Immature natural killer cell (primary cell): ENCODE measurements around the gene KLF9. TPM values are rescaled to one million over a fixed set of nuclear protein-coding genes. Genes with fewer than 3 reads are reported as not detected.

Experiments
- DNase-seq, 3 donors: peaks; one replicate each; pipeline ENCODE4 v3.0.0; 2022; ENCODE audit warnings: mixed read lengths in 1 of 3
- H3K27ac Mint-ChIP-seq, 6 donors: one replicate each; pipeline ENCODE4 v1.8.0; 2020; ENCODE audit warnings: mixed read lengths in 6 of 6, mild to moderate bottlenecking in 5 of 6, inconsistent platforms in 4 of 6, moderate library complexity in 3 of 6
- H3K27me3 Mint-ChIP-seq, 3 donors: one replicate each; pipeline ENCODE4 v1.8.0; 2020 to 2021; ENCODE audit warnings: low read depth in 3 of 3, mild to moderate bottlenecking in 3 of 3, mixed read lengths in 3 of 3, moderate library complexity in 3 of 3, inconsistent platforms in 1 of 3
- H3K36me3 Mint-ChIP-seq, 3 donors: one replicate each; pipeline ENCODE4 v1.8.0; 2020; ENCODE audit warnings: mixed read lengths in 3 of 3, inconsistent platforms in 2 of 3, mild to moderate bottlenecking in 2 of 3
- H3K4me1 Mint-ChIP-seq, 2 donors: one replicate each; pipeline ENCODE4 v1.8.0; 2020; ENCODE audit warnings: inconsistent platforms in 2 of 2, mild to moderate bottlenecking in 2 of 2, mixed read lengths in 2 of 2, moderate library complexity in 1 of 2
- H3K4me3 Mint-ChIP-seq, 5 donors: one replicate each; pipeline ENCODE4 v1.8.0; 2020; ENCODE audit warnings: mild to moderate bottlenecking in 5 of 5, mixed read lengths in 5 of 5, inconsistent platforms in 3 of 5, moderate library complexity in 3 of 5
- H3K9me3 Mint-ChIP-seq, 6 donors: one replicate each; pipeline ENCODE4 v1.8.0; 2020; ENCODE audit warnings: mild to moderate bottlenecking in 6 of 6, mixed read lengths in 6 of 6, inconsistent platforms in 4 of 6, moderate library complexity in 3 of 6
- polyA plus RNA-seq, 3 donors: library from polyadenylated mRNA; unstranded; fragments of 300-500 nt; fragmentation: Illumina TruSeq; gene quantifications; one replicate each; pipeline ENCODE4 v1.2.3, GENCODE V29; 2021

Gene KLF9
- polyA plus RNA-seq, 3 donors from 2014 or later = 1.1 to 3.0 (median 1.3) TPM

DNA sequence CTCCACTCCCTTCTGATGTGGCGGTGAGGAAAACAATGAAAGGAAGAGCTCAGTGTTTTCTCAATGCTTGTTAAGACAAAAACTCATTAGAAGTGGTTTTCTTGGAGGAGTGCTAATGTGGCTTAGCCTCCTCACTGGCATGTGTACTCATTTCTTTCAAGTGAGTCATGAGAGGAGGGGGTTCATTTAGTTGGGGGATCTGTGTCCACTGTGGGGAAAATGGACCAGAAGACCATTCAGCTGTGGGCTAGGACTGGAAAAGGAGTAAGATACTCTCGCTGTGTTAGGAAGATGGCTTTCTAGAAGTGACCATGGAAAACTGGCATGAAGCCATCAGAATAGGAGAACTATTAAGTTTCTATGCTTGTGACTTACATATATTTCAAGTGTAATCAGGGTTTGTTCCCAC is 23.5 kb downstream of the KLF9 start:
- peak overlapping the region in 1 of 5 donors; percentile 33 for H3K4me3 Mint-ChIP-seq
- H3K4me1 Mint-ChIP-seq = peaks cover 78 to 84% of the 10 kb centered on the region in 2 donors
- H3K9me3 Mint-ChIP-seq = no peaks in the 10 kb centered on the region
- H3K36me3 Mint-ChIP-seq = peaks cover 0 to 18% (median 8%) of the 10 kb centered on the region in 3 donors
- no peak for DNase-seq
- peak overlapping the region; percentile 16 to 85 (median 52) for H3K27ac Mint-ChIP-seq
- H3K27me3 Mint-ChIP-seq = peaks cover 1 to 2% (median 2%) of the 10 kb centered on the region in 3 donors

DNA sequence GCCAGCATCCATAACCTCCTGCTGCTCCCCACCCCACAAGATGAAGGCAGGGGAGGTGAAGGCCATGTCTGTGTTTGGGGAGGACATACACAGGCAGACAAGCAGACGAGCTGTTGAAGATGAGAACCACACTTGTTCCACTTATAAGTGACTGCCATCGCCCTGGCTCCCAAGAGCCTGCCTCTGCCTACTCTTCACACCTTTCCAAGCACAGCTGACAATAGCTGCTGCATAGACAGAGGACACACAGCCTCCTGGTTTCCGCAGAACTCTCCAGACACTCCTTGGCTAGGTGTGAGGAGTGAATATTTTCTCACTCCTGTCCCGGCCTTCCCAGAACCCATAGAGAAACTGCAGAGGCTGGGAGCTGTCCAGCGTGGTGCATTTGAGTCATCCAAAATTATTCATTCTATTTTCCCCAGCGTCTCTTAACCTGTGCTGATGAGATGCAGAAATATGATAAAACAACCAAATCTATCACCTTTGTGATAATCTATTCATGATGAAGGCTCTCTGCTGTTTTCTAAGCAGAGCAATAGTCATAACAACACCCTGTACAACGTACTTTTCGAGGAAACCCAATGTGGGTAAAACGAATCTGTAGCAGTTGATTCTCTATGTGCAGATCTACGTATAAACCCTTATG is 24.7 kb downstream of the KLF9 start:
- H3K4me1 Mint-ChIP-seq = peaks cover 74 to 79% of the 10 kb centered on the region in 2 donors

DNA sequence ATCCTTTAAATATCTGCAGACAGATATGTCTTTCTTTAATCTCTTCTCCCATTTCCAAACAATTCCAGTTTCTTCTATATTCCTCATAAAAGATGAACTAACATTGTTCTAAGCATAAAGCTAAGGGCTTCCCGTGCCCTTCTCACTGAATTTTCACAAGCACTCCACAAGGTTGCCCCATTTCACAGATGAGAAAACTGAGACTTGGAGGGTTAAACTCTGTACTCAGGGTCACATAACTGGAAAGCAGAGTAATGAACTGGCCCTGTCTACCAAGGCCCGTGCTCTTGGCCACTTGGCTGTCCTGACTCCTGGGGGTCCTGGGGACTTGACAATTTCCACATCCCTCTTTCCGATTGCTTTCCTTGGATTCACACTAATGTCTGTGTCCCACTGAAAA is 25.3 kb downstream of the KLF9 start:
- Mint-ChIP-seq H3K4me1 (peaks cover 71 to 79% of the 10 kb centered on the region in 2 donors), H3K4me3 (no peak overlapping the region)

More for the DNA sequence above, 24.7 kb downstream of the KLF9 start:
- no peak for DNase-seq
- no peaks in the 10 kb centered on the region for H3K9me3 Mint-ChIP-seq
- H3K36me3 Mint-ChIP-seq = peaks cover 0 to 19% (median 8%) of the 10 kb centered on the region in 3 donors
- no peak overlapping the region for H3K4me3 Mint-ChIP-seq
- H3K27me3 Mint-ChIP-seq = peaks cover 1 to 2% (median 2%) of the 10 kb centered on the region in 3 donors
- H3K27ac Mint-ChIP-seq = peak overlapping the region in 5 of 6 donors; percentile 42 to 73 (median 58)

DNA sequence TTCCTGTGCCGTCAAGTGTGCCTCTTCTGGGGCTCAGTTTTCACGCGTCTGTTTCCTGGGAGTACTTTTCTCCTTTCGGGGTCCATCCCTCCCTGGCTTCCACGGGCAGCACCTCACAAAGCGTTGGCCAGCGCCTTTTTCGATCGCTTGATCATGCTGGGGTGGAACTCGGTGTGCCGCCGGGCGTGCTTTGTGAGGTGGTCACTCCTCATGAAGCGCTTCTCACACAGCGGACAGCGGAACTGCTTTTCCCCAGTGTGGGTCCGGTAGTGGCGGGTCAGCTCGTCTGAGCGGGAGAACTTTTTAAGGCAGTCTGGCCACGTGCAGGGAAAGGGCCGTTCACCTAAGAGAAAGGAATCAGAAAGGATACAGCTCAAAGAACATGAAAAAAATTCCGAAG is 26.8 kb downstream of the KLF9 start:
- Mint-ChIP-seq H3K4me1 (peaks cover 59 to 66% of the 10 kb centered on the region in 2 donors), H3K9me3 (no peaks in the 10 kb centered on the region), H3K36me3 (peaks cover 2 to 22% (median 8%) of the 10 kb centered on the region in 3 donors), H3K27me3 (peaks cover 0 to 3% (median 2%) of the 10 kb centered on the region in 3 donors), H3K4me3 (no peak overlapping the region), H3K27ac (peak overlapping the region in 2 of 6 donors; percentile 35 to 47)
- no peak for DNase-seq

More for the DNA sequence above, 25.3 kb downstream of the KLF9 start:
- no peak for DNase-seq
- Mint-ChIP-seq H3K9me3 (no peaks in the 10 kb centered on the region), H3K27ac (peak overlapping the region in 4 of 6 donors; percentile 44 to 73 (median 66)), H3K27me3 (peaks cover 1 to 2% (median 2%) of the 10 kb centered on the region in 3 donors), H3K36me3 (peaks cover 0 to 21% (median 8%) of the 10 kb centered on the region in 3 donors)

DNA sequence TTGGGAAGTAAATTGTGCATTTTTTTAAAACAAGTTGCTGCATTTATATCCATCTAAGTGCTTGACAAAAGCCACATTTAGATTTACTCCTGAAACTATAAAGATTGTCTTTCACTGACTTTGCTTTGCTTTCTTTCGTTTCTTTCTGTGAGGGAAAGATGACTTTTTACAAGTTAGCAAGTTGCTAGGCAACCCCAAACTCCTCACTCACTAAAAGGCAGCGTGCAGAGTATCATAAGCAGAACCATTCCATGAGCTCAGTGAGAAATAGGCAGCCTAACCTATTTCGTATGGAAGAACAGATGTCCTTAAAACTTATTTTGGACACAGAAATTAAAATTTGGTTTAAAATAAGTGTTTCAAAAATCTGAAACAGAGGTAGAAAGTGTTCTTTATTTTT is 29.0 kb downstream of the KLF9 start:
- Mint-ChIP-seq H3K9me3 (no peaks in the 10 kb centered on the region), H3K36me3 (peaks cover 6 to 22% (median 8%) of the 10 kb centered on the region in 3 donors), H3K4me3 (no peak overlapping the region), H3K27ac (no peak overlapping the region), H3K27me3 (peaks cover 0 to 3% (median 0%) of the 10 kb centered on the region in 3 donors), H3K4me1 (peaks cover 37 to 44% of the 10 kb centered on the region in 2 donors)
- DNase-seq = no peak

DNA sequence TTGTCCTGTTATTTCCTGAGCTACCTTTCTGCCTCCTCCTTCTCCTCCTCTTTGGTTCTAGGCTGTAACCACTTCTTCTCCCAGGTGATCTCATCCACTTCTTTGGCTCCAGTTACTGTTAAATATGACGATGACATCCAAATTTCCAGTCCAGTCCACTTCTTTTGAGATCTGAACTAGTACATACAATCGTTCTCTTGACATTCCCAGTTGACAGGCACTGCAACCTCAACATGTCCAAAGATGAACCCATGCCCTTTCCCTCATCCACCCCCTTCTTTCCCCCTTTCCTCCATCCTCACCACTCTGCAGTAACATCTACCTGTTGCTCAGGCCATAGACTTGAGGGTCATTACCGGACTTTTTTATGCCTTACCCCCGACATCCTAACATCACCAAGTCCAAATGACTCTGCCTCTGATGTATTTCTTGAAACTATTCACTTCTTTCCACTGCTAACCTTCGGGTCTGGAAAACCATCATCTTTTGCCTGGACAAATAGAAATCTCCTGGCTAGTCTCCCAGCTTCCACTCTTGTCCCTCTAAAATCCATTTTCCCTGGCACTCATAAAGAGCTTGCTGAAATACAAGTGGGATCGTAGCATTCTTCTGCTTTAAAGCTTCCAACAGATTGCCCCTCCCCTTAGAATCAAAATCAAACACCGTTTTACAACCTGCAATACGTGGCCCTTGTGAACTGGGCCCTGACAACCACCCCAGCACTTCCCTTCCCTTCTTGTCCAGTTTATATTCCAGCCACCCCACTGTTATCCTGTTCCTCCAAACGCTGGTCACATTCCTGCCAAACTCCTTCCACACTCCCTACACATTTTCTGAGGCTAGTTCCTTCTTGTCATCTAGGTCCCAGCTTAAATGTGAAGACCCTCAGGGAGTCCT is 31.5 kb downstream of the KLF9 start:
- Mint-ChIP-seq H3K4me3 (no peak overlapping the region), H3K27ac (peak overlapping the region in 3 of 6 donors; percentile 2 to 79 (median 44)), H3K4me1 (peaks cover 17 to 23% of the 10 kb centered on the region in 2 donors), H3K9me3 (no peaks in the 10 kb centered on the region), H3K36me3 (peaks cover 6 to 22% (median 8%) of the 10 kb centered on the region in 3 donors), H3K27me3 (peaks cover 0 to 3% (median 0%) of the 10 kb centered on the region in 3 donors)
- no peak for DNase-seq

DNA sequence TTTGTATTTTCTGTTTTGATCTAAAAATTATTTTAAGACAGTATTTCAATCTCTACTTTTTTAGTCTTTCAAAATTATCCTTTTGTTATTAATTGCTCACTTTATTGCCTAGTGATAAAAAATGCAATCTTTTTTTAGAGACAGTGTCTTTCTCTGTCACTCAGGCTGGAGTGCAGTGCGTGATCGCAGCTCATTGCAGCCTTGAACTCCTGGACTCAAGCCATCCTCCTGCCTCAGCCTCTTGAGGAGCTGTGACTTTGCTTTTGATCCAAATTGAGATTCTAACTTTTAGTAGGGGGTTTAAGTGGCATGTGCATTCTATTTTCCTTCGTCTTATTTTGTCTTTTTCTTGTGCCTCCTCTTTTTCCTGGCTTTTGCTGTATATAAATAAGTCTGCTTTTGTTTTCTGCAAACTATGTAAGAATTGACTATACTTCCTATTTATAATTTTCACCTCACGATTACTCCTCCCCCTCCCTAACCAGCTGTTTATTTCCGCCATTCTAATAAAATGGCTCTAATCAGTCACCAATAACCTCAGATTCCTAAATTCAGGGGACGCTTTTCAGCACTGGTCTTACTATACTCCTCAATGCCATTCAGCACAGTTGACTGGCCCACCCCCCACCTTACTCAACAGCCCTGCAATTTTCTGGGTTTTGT is 32.3 kb downstream of the KLF9 start:
- H3K4me3 Mint-ChIP-seq = no peak overlapping the region
- no peak for DNase-seq
- peaks cover 0 to 3% (median 0%) of the 10 kb centered on the region in 3 donors for H3K27me3 Mint-ChIP-seq
- H3K4me1 Mint-ChIP-seq = peaks cover 11 to 15% of the 10 kb centered on the region in 2 donors
- H3K36me3 Mint-ChIP-seq = peaks cover 6 to 16% (median 8%) of the 10 kb centered on the region in 3 donors
- no peak overlapping the region for H3K27ac Mint-ChIP-seq
- H3K9me3 Mint-ChIP-seq = no peaks in the 10 kb centered on the region

DNA sequence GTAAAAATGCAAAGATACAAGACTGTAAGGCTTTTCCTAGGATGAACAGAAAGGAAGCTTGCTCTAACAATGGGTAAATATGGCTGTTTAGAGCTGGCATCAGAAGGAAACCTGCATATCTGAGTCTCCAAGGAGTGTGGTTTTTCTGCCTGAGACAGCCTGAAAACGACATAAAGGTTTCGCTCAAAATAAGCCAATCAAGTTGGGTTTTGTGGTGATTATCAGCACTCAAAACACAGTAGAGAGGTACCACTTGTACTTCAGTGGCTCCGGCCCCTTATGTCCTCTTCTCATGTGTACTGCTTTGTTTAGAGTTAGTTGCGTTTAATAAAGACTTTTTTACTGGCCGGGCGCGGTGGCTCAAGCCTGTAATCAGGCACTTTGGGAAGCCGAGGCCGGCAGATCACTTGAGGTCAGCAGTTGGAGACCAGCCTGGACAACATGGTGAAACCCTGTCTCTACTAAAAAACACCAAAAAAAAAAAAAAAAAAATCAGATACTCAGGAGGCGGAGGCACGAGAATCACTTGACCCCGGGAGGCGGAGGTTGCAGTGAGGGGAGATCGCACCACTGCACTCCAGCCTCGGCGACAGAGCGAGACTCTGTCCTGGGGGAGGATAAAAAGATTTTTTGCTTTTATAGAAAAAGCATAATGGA is 39.4 kb downstream of the KLF9 start:
- no peaks in the 10 kb centered on the region for H3K4me1 Mint-ChIP-seq
- H3K27me3 Mint-ChIP-seq = peaks cover 0 to 2% (median under 1%) of the 10 kb centered on the region in 3 donors
- no peak overlapping the region for H3K4me3 Mint-ChIP-seq
- no peak for DNase-seq
- H3K27ac Mint-ChIP-seq = no peak overlapping the region
- H3K9me3 Mint-ChIP-seq = no peaks in the 10 kb centered on the region
- no peaks in the 10 kb centered on the region for H3K36me3 Mint-ChIP-seq

DNA sequence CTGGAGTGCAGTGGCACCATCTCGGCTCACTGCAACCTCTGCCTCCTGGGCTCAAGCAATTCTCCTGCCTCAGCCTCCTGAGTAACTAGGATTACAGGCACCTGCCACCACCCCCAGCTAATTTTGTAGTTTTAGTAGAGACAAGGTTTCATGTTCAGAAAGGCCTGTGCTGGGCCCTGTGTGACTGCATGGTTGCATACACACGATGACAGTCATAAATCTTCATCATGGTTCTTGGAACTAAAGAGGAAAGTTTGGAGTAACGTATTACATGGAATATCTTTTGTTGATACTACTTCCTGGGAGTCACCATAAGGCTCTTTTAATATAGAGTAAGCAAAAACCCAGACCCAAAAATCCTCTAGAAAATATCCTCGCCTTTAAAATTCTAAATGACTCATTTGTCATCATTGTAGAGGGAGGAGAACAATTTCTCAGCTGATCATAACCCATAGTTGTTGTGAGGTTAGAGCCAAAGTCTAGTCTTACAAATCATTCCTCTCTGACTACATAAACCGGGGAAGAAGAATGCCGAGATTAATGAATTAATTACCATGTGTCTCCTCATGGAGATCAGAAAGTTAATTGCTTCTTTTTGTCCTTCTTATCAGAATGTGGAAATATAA is 47.0 kb downstream of the KLF9 start:
- Mint-ChIP-seq H3K4me3 (no peak overlapping the region), H3K27me3 (peaks cover 0 to 6% (median 2%) of the 10 kb centered on the region in 3 donors), H3K27ac (no peak overlapping the region), H3K4me1 (no peaks in the 10 kb centered on the region), H3K9me3 (no peaks in the 10 kb centered on the region), H3K36me3 (peaks cover 0 to 7% (median 7%) of the 10 kb centered on the region in 3 donors)
- DNase-seq = no peak

DNA sequence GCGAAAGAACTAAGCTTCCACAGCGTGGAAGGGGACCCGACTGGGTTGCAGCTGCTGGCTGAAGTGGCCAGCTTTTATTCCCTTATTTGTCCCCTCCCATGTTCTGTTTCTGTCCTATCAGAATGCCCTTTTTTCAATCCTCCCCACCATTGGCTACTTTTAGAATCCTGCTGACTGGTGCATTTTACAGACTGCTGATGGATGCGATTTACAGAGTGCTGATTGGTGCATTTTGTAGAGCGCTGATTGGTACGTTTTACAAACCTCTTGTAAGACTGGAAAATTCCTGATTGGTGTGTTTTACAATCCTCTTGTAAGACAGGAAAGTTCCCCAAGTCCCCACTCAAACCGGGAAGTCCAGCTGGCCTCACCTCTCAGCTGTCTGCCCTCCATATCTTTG is 50.7 kb downstream of the KLF9 start:
- Mint-ChIP-seq H3K4me3 (no peak overlapping the region), H3K4me1 (no peaks in the 10 kb centered on the region), H3K27me3 (no peaks in the 10 kb centered on the region), H3K9me3 (no peaks in the 10 kb centered on the region), H3K36me3 (peaks cover 0 to 7% (median 7%) of the 10 kb centered on the region in 3 donors), H3K27ac (no peak overlapping the region)
- DNase-seq = no peak

DNA sequence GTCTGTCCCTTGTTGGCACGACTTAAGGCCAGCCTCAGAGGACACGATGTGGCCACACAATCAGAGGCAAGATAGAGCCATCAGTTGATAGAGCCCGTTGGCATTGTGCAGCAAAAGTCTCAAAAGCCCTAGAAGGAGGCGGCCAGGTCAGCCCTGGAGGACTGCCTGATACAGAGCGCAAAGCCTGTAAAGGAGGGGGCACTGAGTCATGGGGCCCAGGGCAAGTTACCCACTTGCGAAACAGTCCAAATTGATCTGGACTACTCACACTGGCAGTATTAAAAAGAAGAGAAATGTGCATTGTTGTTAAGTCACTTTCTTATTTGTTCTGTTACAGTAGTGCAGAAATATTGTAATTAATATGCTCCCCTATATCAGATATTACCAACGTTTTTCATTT is 51.5 kb downstream of the KLF9 start:
- Mint-ChIP-seq H3K36me3 (peaks cover 0 to 11% (median 7%) of the 10 kb centered on the region in 3 donors), H3K27me3 (no peaks in the 10 kb centered on the region), H3K9me3 (no peaks in the 10 kb centered on the region), H3K4me1 (no peaks in the 10 kb centered on the region), H3K4me3 (no peak overlapping the region), H3K27ac (no peak overlapping the region)
- no peak for DNase-seq

DNA sequence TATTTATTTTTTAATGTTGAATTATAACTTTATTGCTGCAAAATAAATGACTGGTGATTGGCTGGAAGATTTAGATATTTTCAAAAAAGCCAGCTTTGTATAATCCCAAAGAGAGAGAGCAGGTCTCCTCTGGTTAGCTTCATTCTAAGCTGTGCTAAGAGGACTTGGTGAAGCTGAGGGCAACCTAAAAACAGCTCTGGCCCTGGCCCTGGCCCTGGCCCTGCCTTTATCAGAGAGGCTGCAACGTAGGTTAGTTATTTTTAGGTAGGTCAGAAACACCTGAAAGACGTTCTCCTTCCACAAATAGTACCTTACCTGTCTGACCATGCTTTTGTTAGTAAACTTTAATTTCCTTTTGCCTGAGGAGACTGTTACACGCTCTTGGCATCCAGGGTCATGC is 58.7 kb downstream of the KLF9 start:
- no peak for DNase-seq
- Mint-ChIP-seq H3K4me1 (no peaks in the 10 kb centered on the region), H3K9me3 (no peaks in the 10 kb centered on the region), H3K27me3 (no peaks in the 10 kb centered on the region), H3K27ac (peak overlapping the region in 1 of 6 donors; percentile 18), H3K4me3 (no peak overlapping the region), H3K36me3 (peaks cover 7 to 12% (median 8%) of the 10 kb centered on the region in 3 donors)

DNA sequence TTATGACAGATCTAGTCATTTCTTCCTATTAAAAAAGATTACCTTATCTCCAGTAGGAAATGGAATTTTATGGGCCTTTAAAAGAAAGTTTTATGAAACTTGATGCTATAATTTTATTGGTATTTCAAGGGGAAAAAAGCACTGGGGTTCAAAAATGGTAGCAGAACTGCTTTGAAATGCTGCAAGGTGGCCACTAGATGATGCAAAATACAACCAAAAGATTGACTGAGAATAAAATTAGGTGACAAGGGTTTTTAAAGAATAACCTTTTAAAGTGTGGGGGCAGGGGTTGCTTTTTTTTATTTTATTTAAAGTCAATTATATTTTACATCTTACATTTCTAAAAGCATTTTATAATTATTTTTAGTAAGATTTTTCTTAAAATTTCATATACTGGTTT is 61.7 kb downstream of the KLF9 start:
- Mint-ChIP-seq H3K36me3 (peaks cover 9 to 31% (median 13%) of the 10 kb centered on the region in 3 donors), H3K9me3 (no peaks in the 10 kb centered on the region), H3K4me3 (no peak overlapping the region), H3K27me3 (no peaks in the 10 kb centered on the region), H3K4me1 (no peaks in the 10 kb centered on the region), H3K27ac (no peak overlapping the region)
- peak; percentile 3 to 19 (median 10) for DNase-seq
